CD4-positive, alpha-beta T cell treated with Interleukin-17A for 1 hour (primary cell): ENCODE measurements around the gene RIPK4.
"Not testable (repeated sequence)": the region's sequence is repeated elsewhere in the genome, so short reads cannot be mapped to it uniquely, and the experiment has no call there.

Experiments used
- DNase-seq: peaks from one replicate; pipeline ENCODE4 v3.0.0-alpha.2; 2020

Gene RIPK4

GRCh38 chr21:41712730-41713129 lies 54.1 kb downstream of the RIPK4 start:
- no peak for DNase-seq

GRCh38 chr21:41712201-41712600 lies 54.7 kb downstream of the RIPK4 start:
- DNase-seq: no peak

GRCh38 chr21:41711416-41712007 lies 55.3 kb downstream of the RIPK4 start:
- no peak for DNase-seq

GRCh38 chr21:41710823-41711160 lies 56.1 kb downstream of the RIPK4 start:
- DNase-seq: no peak

- DNase-seq: no peak
Measured at GRCh38 chr21:41709965-41710822, 56.7 kb downstream of the RIPK4 start.

- DNase-seq: no peak
Measured at GRCh38 chr21:41709166-41709565, 57.7 kb downstream of the RIPK4 start.

- no peak for DNase-seq
Measured at GRCh38 chr21:41707960-41708330, 58.9 kb downstream of the RIPK4 start.

- DNase-seq: no peak
Measured at GRCh38 chr21:41707231-41707959, 59.5 kb downstream of the RIPK4 start.

GRCh38 chr21:41706678-41707077 lies 60.2 kb downstream of the RIPK4 start:
- no peak for DNase-seq

- no peak for DNase-seq
Measured at GRCh38 chr21:41706263-41706639, 60.6 kb downstream of the RIPK4 start.

GRCh38 chr21:41705546-41706262 lies 61.1 kb downstream of the RIPK4 start:
- DNase-seq: no peak

- no peak for DNase-seq
Measured at GRCh38 chr21:41703857-41704501, 62.9 kb downstream of the RIPK4 start.

GRCh38 chr21:41701749-41702148 lies 65.1 kb downstream of the RIPK4 start:
- DNase-seq: no peak

GRCh38 chr21:41699311-41699710 lies 67.5 kb downstream of the RIPK4 start:
- DNase-seq: no peak

GRCh38 chr21:41698071-41698470 lies 68.8 kb downstream of the RIPK4 start:
- no peak for DNase-seq

GRCh38 chr21:41695513-41695912 lies 71.3 kb downstream of the RIPK4 start:
- DNase-seq: no peak

- DNase-seq: not testable (repeated sequence)
Measured at GRCh38 chr21:41694042-41694441, 72.8 kb downstream of the RIPK4 start.

- DNase-seq: no peak
Measured at GRCh38 chr21:41692185-41692565, 74.7 kb downstream of the RIPK4 start.

GRCh38 chr21:41691205-41692184 lies 75.4 kb downstream of the RIPK4 start:
- DNase-seq: no peak
